ENCODE results near the gene ANKRD53.

ANKRD53 gene

DNA sequence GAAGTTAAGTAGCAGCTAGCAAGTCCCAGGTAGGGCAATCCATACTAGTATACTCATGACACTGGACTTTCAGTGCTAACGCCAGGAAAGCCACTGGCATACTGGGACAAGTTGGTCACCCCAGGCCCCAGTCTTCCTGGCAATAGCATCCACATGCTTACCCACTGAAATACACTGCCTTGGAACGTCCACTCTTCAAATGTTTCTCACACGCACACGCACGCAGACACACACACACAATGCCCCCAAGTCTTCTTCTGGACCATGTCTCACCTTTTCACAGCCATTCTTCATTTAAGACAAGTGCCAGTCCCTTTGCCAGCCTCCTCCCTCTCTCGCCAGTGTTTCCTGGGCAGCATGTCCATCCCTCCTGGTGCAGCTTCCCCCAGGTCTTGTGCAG, 25.0 kb downstream of the ANKRD53 start:
- TF ChIP-seq, protein P1, sequence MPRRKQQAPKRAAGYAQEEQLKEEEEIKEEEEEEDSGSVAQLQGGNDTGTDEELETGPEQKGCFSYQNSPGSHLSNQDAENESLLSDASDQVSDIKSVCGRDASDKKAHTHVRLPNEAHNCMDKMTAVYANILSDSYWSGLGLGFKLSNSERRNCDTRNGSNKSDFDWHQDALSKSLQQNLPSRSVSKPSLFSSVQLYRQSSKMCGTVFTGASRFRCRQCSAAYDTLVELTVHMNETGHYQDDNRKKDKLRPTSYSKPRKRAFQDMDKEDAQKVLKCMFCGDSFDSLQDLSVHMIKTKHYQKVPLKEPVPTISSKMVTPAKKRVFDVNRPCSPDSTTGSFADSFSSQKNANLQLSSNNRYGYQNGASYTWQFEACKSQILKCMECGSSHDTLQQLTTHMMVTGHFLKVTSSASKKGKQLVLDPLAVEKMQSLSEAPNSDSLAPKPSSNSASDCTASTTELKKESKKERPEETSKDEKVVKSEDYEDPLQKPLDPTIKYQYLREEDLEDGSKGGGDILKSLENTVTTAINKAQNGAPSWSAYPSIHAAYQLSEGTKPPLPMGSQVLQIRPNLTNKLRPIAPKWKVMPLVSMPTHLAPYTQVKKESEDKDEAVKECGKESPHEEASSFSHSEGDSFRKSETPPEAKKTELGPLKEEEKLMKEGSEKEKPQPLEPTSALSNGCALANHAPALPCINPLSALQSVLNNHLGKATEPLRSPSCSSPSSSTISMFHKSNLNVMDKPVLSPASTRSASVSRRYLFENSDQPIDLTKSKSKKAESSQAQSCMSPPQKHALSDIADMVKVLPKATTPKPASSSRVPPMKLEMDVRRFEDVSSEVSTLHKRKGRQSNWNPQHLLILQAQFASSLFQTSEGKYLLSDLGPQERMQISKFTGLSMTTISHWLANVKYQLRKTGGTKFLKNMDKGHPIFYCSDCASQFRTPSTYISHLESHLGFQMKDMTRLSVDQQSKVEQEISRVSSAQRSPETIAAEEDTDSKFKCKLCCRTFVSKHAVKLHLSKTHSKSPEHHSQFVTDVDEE (CRISPR knock-in tag; IDR thresholded peaks at IDR 0.05), result no peak
- TF ChIP-seq ZNF565 (CRISPR knock-in tag; conservative IDR thresholded peaks at IDR 0.05; ENCODE audit: low read depth) (no peak), OSR1 (CRISPR knock-in tag; IDR thresholded peaks at IDR 0.05) (no peak), ZFP3 (CRISPR knock-in tag; IDR thresholded peaks at IDR 0.05) (no peak), CSDC2 (CRISPR knock-in tag; IDR thresholded peaks at IDR 0.05) (no peak), ZC3H10 (CRISPR knock-in tag; IDR thresholded peaks at IDR 0.05) (no peak), GLIS3 (CRISPR knock-in tag; IDR thresholded peaks at IDR 0.05) (no peak), BACH2 (CRISPR knock-in tag; IDR thresholded peaks at IDR 0.05; ENCODE audit: borderline replicate concordance) (no peak), ESRRG (CRISPR knock-in tag; IDR thresholded peaks at IDR 0.05) (no peak), ARNTL (CRISPR knock-in tag; IDR thresholded peaks at IDR 0.05; ENCODE audit: borderline replicate concordance, low read depth) (no peak)
- TF ChIP-seq, protein P2, sequence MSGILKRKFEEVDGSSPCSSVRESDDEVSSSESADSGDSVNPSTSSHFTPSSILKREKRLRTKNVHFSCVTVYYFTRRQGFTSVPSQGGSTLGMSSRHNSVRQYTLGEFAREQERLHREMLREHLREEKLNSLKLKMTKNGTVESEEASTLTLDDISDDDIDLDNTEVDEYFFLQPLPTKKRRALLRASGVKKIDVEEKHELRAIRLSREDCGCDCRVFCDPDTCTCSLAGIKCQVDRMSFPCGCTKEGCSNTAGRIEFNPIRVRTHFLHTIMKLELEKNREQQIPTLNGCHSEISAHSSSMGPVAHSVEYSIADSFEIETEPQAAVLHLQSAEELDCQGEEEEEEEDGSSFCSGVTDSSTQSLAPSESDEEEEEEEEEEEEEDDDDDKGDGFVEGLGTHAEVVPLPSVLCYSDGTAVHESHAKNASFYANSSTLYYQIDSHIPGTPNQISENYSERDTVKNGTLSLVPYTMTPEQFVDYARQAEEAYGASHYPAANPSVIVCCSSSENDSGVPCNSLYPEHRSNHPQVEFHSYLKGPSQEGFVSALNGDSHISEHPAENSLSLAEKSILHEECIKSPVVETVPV (CRISPR knock-in tag; IDR thresholded peaks at IDR 0.05), result no peak
- TF ChIP-seq, protein P3, sequence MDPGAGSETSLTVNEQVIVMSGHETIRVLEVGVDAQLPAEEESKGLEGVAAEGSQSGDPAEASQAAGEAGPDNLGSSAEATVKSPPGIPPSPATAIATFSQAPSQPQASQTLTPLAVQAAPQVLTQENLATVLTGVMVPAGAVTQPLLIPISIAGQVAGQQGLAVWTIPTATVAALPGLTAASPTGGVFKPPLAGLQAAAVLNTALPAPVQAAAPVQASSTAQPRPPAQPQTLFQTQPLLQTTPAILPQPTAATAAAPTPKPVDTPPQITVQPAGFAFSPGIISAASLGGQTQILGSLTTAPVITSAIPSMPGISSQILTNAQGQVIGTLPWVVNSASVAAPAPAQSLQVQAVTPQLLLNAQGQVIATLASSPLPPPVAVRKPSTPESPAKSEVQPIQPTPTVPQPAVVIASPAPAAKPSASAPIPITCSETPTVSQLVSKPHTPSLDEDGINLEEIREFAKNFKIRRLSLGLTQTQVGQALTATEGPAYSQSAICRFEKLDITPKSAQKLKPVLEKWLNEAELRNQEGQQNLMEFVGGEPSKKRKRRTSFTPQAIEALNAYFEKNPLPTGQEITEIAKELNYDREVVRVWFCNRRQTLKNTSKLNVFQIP (CRISPR knock-in tag; IDR thresholded peaks at IDR 0.05; ENCODE audit: borderline replicate concordance, low read depth), result no peak

DNA sequence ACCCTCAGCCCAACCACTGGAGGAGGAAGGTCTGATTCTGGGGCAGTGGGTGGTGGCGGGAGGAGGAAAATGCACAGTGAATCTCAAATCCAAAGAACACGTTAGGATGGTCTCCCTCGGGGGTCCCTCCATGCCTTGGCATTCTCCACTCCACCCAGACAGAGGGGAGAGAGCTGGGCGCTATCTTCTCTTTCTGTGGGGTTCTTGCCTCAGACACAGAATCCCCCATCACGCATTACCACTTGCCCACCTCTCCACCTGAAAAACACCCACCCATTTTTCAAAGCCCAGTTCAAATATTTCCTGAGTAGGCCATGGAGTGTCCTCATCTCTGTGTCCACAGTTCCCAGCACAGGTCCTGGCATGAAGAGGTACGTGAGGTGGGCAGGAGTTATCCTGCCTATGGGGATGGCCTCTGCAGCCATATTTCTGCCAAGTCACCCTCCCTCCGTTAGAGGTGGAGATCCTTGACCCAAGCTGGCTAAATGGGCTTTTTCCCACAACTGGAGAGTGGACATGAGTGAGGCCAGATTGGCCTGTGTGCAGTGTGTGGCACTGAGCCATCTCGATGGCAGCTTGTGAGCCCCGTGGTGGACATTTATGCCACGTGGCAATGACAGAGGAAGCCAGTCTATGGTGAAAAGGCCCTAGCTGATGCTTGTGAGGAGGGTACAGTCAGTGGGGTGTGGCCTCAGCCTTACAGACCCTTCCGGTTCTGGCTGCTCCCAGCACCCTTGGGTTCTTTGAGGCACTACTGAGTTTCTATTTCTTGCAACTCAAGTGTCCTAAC, 25.7 kb downstream of the ANKRD53 start:
- no peak for TF ChIP-seq TOX (CRISPR knock-in tag; IDR thresholded peaks at IDR 0.05; ENCODE audit: borderline replicate concordance)
- TF ChIP-seq ARNTL (CRISPR knock-in tag; IDR thresholded peaks at IDR 0.05; ENCODE audit: borderline replicate concordance, low read depth), result no peak
- TF ChIP-seq, protein P2 (CRISPR knock-in tag; IDR thresholded peaks at IDR 0.05), result no peak
- no peak for TF ChIP-seq ZC3H10 (CRISPR knock-in tag; IDR thresholded peaks at IDR 0.05)
- no peak for TF ChIP-seq ISL1 (CRISPR knock-in tag; IDR thresholded peaks at IDR 0.05)
- no peak for TF ChIP-seq GLIS3 (CRISPR knock-in tag; IDR thresholded peaks at IDR 0.05)
- no peak for TF ChIP-seq SNAI2 (CRISPR knock-in tag; IDR thresholded peaks at IDR 0.05)
- TF ChIP-seq, protein P3 (CRISPR knock-in tag; IDR thresholded peaks at IDR 0.05; ENCODE audit: borderline replicate concordance, low read depth), result no peak
- TF ChIP-seq ESRRG (CRISPR knock-in tag; IDR thresholded peaks at IDR 0.05), result no peak
- TF ChIP-seq ZFP30 (CRISPR knock-in tag; IDR thresholded peaks at IDR 0.05), result no peak
- TF ChIP-seq, protein P1 (CRISPR knock-in tag; IDR thresholded peaks at IDR 0.05), result no peak
- TF ChIP-seq ZNF565 (CRISPR knock-in tag; conservative IDR thresholded peaks at IDR 0.05; ENCODE audit: low read depth), result no peak
- TF ChIP-seq, protein P4, sequence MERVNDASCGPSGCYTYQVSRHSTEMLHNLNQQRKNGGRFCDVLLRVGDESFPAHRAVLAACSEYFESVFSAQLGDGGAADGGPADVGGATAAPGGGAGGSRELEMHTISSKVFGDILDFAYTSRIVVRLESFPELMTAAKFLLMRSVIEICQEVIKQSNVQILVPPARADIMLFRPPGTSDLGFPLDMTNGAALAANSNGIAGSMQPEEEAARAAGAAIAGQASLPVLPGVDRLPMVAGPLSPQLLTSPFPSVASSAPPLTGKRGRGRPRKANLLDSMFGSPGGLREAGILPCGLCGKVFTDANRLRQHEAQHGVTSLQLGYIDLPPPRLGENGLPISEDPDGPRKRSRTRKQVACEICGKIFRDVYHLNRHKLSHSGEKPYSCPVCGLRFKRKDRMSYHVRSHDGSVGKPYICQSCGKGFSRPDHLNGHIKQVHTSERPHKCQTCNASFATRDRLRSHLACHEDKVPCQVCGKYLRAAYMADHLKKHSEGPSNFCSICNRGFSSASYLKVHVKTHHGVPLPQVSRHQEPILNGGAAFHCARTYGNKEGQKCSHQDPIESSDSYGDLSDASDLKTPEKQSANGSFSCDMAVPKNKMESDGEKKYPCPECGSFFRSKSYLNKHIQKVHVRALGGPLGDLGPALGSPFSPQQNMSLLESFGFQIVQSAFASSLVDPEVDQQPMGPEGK (CRISPR knock-in tag; IDR thresholded peaks at IDR 0.05; ENCODE audit: borderline replicate concordance), result no peak
- no peak for TF ChIP-seq TCF4 (CRISPR knock-in tag; IDR thresholded peaks at IDR 0.05; ENCODE audit: borderline replicate concordance)
- no peak for TF ChIP-seq RARB (CRISPR knock-in tag; IDR thresholded peaks at IDR 0.05)
- TF ChIP-seq, protein P5, sequence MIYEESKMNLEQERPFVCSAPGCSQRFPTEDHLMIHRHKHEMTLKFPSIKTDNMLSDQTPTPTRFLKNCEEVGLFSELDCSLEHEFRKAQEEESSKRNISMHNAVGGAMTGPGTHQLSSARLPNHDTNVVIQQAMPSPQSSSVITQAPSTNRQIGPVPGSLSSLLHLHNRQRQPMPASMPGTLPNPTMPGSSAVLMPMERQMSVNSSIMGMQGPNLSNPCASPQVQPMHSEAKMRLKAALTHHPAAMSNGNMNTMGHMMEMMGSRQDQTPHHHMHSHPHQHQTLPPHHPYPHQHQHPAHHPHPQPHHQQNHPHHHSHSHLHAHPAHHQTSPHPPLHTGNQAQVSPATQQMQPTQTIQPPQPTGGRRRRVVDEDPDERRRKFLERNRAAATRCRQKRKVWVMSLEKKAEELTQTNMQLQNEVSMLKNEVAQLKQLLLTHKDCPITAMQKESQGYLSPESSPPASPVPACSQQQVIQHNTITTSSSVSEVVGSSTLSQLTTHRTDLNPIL (CRISPR knock-in tag; IDR thresholded peaks at IDR 0.05; ENCODE audit: low read depth), result no peak
- no peak for TF ChIP-seq CSDC2 (CRISPR knock-in tag; IDR thresholded peaks at IDR 0.05)
- TF ChIP-seq ZNF8 (CRISPR knock-in tag; IDR thresholded peaks at IDR 0.05), result no peak
- no peak for TF ChIP-seq BACH2 (CRISPR knock-in tag; IDR thresholded peaks at IDR 0.05; ENCODE audit: borderline replicate concordance)
- no peak for TF ChIP-seq ZFP3 (CRISPR knock-in tag; IDR thresholded peaks at IDR 0.05)
- ATAC-seq, result no peak

More for the DNA sequence above, 25.0 kb downstream of the ANKRD53 start:
- no peak for ATAC-seq
